Hair follicle dermal papilla cell (primary cell): Measurements from ENCODE around the gene PEX10. TPM values are rescaled to one million over a fixed set of nuclear protein-coding genes. Genes with fewer than 3 reads are reported as not detected.

Experiments used
- total RNA-seq: library from RNA; depleted of rRNA; stranded (reverse); fragments of >200 nt; gene quantifications from 2 replicates; pipeline ENCODE4 v1.2.3, GENCODE V29; 2012

PEX10 gene
- total RNA-seq: 40.2 and 43.4 TPM in 2 replicates

DNA sequence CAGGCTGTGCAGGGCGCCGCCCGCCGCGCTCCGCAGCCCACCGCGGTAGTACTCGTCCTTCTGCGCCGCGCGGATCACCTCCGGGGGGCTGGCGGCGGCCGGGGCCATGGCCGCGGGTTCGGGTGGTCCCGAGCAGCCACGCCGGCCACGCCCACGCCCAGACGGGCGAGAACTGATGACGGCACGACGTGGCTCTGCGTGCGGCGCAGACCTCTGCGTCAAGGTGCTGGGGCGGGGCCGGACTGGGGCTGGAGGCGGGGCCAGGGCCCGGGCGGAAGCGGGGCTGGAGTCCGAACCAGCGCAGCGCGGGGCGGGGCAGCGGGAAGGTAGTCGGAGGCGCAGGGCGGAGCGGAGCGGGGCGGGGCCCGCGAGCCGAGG, at the start of gene PEX10:
Gene PEX10, minus strand, starts transcription at position 170 of the 378 bp plus-strand sequence. Its CDS starts 62 bp downstream, at position 108.

DNA sequence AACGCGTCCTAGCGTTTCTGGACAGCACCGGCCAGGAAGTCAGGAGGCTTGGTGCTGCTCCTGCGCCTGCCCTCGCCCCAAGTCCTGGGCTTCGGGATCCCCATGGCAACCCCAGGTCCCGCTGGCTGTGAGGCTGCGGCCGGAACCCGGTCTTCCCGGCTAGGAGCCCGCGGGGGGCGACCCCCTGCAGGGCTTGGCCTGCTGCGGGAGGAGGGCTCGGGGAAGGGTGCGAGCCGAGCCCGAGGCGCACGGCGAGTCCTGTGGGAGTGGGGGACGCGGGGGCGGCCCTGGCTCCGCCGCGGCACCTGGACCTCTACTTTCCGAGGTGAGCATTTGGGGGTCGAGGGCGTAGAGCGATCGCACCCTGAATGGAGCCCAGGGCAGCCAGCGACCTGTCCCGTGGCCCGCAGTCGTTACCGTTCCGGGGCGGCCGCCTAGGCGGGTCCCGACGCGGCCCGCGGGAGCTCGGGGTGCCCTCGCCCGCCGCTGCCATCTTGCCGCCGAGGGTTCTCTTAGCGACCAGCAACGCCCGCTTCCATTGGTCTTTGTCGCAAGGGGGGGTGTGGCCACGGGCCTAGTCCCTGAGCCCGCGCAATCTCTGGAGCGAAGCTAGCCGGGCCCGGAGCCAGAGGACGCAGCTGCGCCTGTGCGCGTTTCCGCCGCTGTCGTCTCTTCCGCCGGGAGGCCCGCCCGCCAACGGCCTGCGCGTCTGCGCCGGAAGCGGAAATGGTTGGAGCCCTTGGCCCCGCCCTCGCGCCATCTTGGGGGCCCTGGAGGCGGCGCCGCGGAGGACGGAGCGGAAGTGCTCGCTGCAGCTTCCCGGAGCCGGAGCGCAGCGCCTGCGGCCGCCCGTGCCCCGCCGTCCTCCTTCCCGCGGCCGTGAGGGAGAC, 21.1 kb downstream of the PEX10 start, which contains the start of the genes MORN1 and RER1:
Gene MORN1, minus strand, starts transcription at position 514 of the 890 bp plus-strand sequence. Its CDS starts 21 bp downstream, at position 493.
Gene RER1, plus strand, starts transcription at position 801 of the 890 bp plus-strand sequence. CDS start 3,950 bp downstream, outside the sequence.

Other genes starting within 250 kb of the PEX10 start
- 24.4 and 24.7 TPM in 2 replicates for gene FAAP20, start 217.8 kb downstream of the PEX10 start, total RNA-seq
- gene SKI, start 184.2 kb downstream of the PEX10 start, total RNA-seq: 34.9 and 41.7 TPM in 2 replicates
- gene MORN1, start 21.0 kb downstream of the PEX10 start, total RNA-seq: 11.2 and 11.4 TPM in 2 replicates
- gene RER1, start 20.7 kb downstream of the PEX10 start, total RNA-seq: 58.4 and 63.4 TPM in 2 replicates
- gene PLCH2, start 63.7 kb upstream of the PEX10 start, total RNA-seq: 0.12 and 0.65 TPM in 2 replicates
- gene PANK4, start 114.0 kb upstream of the PEX10 start, total RNA-seq: 23.9 and 33.3 TPM in 2 replicates
- 0.36 TPM in 1 of 2 replicates, not detected in the other for gene HES5, start 117.7 kb upstream of the PEX10 start, total RNA-seq
- gene TNFRSF14, start 143.8 kb upstream of the PEX10 start, total RNA-seq: 30.6 and 38.6 TPM in 2 replicates
- 19.8 and 23.8 TPM in 2 replicates for gene PRXL2B, start 174.2 kb upstream of the PEX10 start, total RNA-seq
- gene MMEL1, start 220.5 kb upstream of the PEX10 start, total RNA-seq: 1.2 TPM in 1 of 2 replicates, not detected in the other